Measurements from ENCODE around the gene ATP11A.
"Not testable (repeated sequence)": the region's sequence is repeated elsewhere in the genome, so short reads cannot be mapped to it uniquely, and the experiment has no call there.

Gene ATP11A

GRCh38 chr13:112867301-112867711, 177.5 kb downstream of the ATP11A start:
- ChIA-PET CTCF (interaction anchor here (1.0 to 1.6 kb wide), 3 partner anchors 65 to 228 kb away, joined by 3 to 4 read pairs (median 3); no protein-coding TSS in a partner anchor), POLR2A (no interaction called here)

DNA sequence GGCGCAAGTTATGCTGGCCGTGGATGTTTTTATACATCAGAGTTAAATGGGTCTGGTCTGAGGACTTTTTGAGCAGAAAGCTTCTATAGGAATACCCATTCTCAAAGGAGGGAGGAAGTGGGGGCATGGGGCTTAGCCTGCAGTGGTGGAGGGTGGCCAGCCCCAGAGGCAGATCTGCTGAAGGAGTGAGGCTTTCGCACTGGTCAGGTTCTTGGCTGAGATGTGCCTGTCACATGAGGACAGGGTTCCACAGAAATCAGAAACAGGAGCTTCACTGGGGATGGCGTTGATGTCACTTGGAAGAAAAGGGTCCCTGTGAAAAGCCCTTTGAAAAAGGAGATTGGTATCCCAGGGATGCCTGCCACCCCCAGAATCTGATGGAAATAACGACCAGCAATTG, 178.5 kb downstream of the ATP11A start:
- no peak for DNase-seq (ENCODE audit: low read depth, low spot score)
- POLR2A ChIA-PET, result no interaction called here
- CTCF ChIA-PET, result interaction anchor here (1.0 to 1.6 kb wide), 3 partner anchors 64 to 262 kb away, joined by 3 to 5 read pairs (median 4); no protein-coding TSS in a partner anchor

More at GRCh38 chr13:112867301-112867711, 177.5 kb downstream of the ATP11A start:
- TF ChIP-seq, protein P1, sequence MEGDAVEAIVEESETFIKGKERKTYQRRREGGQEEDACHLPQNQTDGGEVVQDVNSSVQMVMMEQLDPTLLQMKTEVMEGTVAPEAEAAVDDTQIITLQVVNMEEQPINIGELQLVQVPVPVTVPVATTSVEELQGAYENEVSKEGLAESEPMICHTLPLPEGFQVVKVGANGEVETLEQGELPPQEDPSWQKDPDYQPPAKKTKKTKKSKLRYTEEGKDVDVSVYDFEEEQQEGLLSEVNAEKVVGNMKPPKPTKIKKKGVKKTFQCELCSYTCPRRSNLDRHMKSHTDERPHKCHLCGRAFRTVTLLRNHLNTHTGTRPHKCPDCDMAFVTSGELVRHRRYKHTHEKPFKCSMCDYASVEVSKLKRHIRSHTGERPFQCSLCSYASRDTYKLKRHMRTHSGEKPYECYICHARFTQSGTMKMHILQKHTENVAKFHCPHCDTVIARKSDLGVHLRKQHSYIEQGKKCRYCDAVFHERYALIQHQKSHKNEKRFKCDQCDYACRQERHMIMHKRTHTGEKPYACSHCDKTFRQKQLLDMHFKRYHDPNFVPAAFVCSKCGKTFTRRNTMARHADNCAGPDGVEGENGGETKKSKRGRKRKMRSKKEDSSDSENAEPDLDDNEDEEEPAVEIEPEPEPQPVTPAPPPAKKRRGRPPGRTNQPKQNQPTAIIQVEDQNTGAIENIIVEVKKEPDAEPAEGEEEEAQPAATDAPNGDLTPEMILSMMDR (IDR thresholded peaks at IDR 0.05; ENCODE audit: insufficient read depth, low read length, missing control alignments), result no peak
- no peak overlapping the region for H3K4me3 ChIP-seq (ENCODE audit: low read depth, low read length)
- no peak for DNase-seq (ENCODE audit: low read depth, low spot score)

DNA sequence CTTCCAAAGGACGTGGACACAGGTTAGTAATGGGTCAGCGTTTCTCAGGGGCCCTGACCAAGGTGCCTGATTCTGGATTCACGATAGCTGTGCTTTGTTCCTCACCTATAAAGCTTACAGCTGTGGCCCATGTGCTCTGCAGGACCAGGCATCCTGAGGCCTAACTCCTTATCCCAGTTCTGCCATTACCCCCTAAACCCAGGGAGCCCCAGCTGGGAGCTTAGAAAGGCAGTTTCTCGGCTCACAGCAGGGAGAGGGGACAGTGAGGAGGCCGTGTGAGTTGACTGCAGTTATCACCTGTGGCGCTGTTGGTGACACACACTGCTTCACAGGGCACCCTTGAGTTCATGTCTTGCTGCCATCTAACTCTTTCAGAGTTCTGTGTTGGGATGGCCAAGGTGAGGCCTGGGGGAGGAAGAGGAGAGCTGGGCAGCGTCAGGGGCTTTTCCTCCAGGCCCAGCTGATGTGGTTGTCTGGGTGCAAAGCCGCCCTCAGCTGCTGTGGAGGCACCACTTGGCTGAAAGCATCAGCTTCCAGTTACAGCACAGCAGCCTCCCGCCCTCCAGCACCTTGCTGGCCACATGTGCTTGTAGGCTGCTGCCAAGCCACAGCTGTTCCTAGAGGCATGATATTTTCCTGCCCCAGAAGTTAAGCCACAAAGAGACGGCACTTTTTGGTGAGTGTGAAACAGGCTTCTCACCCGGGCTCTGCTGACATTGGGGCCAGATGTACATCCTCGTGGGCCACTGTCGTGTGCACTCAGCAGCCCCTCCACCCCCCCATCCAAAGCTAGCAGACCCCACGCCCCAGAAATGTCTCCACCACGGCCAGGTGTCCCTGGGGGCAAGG, 179.6 kb downstream of the ATP11A start:
- POLR2A ChIA-PET, result interaction anchor here (0.5 kb wide), 1 partner anchor 88 kb away, joined by 3 read pairs; no protein-coding TSS in a partner anchor
- TF ChIP-seq, protein P1 (IDR thresholded peaks at IDR 0.05; ENCODE audit: insufficient read depth, low read length, missing control alignments), result no peak
- CTCF ChIA-PET, result interaction anchor here (0.9 to 1.7 kb wide), 5 partner anchors 10 to 263 kb away, joined by 3 to 7 read pairs (median 4); no protein-coding TSS in a partner anchor
- DNase-seq (ENCODE audit: low read depth, low spot score), result no peak
- H3K4me3 ChIP-seq (ENCODE audit: low read depth, low read length), result no peak overlapping the region

More for the DNA sequence above, 178.5 kb downstream of the ATP11A start:
- no peak overlapping the region for H3K4me3 ChIP-seq (ENCODE audit: low read depth, low read length)
- TF ChIP-seq, protein P1 (IDR thresholded peaks at IDR 0.05; ENCODE audit: insufficient read depth, low read length, missing control alignments), result no peak

DNA sequence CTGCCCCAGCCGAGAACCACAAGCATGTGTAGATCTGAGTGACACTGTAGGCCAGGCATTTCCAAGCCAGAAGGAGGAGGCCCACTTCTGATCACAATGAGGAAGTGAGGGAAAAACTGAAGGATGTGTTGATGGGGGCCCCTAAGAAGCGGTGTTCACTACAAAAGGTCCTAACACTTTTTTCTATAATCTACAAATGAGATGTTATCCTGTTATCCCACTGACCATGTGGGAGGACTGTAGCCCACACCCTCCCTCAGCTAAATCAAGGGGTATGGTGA, 180.2 kb downstream of the ATP11A start:
- DNase-seq (ENCODE audit: low read depth, low spot score), result no peak
- TF ChIP-seq, protein P1 (IDR thresholded peaks at IDR 0.05; ENCODE audit: insufficient read depth, low read length, missing control alignments), result no peak
- no peak overlapping the region for H3K4me3 ChIP-seq (ENCODE audit: low read depth, low read length)
- POLR2A ChIA-PET, result interaction anchor here (0.5 kb wide), 1 partner anchor 89 kb away, joined by 3 read pairs; no protein-coding TSS in a partner anchor
- CTCF ChIA-PET, result interaction anchor here (1.3 to 1.7 kb wide), 2 partner anchors 229 to 254 kb away, joined by 4 to 7 read pairs; no protein-coding TSS in a partner anchor

DNA sequence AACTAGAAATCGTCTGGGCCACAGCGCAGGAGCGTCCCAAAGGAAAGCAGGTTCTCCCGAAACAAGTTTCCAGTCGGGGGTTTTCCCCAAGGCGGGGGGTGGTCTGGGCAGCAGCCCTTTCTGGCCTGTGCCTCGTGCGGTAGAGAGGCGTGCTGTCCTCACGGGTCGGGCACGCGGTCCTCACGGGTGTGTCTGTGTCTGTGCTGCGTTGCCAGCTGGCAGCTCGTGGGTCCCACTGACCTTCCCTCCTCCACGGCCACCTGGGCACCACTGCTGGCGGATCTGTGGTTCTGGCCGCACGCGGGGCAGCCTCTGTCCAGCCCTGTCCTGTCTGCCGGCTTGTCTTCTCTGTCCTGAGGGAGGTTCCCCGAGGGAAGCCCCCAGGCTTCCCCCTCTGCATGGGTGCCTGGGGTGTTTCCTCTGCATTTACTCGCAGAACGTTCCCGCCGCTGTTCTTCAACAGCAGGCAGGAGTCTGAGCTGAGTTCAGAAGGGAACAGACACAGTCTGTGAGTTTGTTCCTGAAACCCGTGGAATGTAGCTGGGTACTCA, 181.0 kb downstream of the ATP11A start:
- DNase-seq (ENCODE audit: low read depth, low spot score), result no peak
- TF ChIP-seq, protein P1 (IDR thresholded peaks at IDR 0.05; ENCODE audit: insufficient read depth, low read length, missing control alignments), result no peak
- ChIA-PET POLR2A (no interaction called here), CTCF (interaction anchor here (0.7 to 1.4 kb wide), 4 partner anchors 231 to 264 kb away, joined by 3 to 6 read pairs (median 4); no protein-coding TSS in a partner anchor)
- no peak overlapping the region for H3K4me3 ChIP-seq (ENCODE audit: low read depth, low read length)

GRCh38 chr13:112871742-112872141, 181.9 kb downstream of the ATP11A start:
- no peak overlapping the region for H3K4me3 ChIP-seq (ENCODE audit: low read depth, low read length)
- ChIA-PET CTCF (interaction anchor here (0.7 to 1.4 kb wide), 3 partner anchors 232 to 265 kb away, joined by 3 to 6 read pairs (median 4); no protein-coding TSS in a partner anchor), POLR2A (no interaction called here)
- TF ChIP-seq, protein P1 (IDR thresholded peaks at IDR 0.05; ENCODE audit: insufficient read depth, low read length, missing control alignments), result no peak
- DNase-seq (ENCODE audit: low read depth, low spot score), result no peak

DNA sequence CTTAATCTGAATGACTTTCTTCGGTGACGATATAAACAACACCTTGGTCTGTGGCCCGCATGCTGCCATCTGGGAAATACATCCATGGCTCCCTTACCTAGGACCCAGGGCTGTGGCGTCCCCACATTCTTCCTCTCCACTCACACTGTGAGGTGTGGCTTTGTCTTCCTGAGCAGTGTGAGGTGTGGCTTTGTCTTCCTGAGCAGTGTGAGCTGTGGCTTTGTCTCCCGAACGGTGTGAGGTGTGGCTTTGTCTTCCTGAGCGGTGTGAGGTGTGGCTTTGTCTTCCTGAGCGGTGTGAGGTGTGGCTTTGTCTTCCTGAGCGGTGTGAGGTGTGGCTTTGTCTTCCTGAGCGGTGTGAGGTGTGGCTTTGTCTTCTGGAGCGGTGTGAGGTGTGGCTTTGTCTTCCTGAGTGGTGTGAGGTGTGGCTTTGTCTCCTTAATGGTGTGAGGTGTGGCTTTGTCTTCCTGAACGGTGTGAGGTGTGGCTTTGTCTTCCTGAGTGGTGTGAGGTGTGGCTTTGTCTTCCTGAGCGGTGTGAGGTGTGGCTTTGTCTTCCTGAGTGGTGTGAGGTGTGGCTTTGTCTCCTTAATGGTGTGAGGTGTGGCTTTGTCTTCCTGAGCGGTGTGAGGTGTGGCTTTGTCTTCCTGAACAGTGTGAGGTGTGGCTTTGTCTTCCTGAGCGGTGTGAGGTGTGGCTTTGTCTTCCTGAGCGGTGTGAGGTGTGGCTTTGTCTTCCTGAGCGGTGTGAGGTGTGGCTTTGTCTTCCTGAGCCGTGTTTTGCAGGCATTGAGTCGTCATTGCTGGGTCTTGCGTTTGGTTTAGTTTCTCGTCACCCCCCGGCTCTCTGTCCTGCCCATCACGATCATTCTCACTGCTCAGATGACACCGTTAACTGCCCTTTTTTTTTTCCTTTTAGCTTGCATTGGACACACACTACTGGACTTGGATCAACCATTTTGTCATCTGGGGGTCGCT, 183.1 kb downstream of the ATP11A start:
- H3K4me3 ChIP-seq (ENCODE audit: low read depth, low read length); DNase-seq (ENCODE audit: low read depth, low spot score); POLR2A ChIA-PET: not testable (repeated sequence)
- CTCF ChIA-PET, result interaction anchor here (1.0 to 5.0 kb wide), 9 partner anchors 10 to 267 kb away, joined by 3 to 67 read pairs (median 20); no protein-coding TSS in a partner anchor

Data from AG04449 (cell line).